Stomach (tissue), 9 donors: ENCODE measurements around the gene RUNX1. TPM values are rescaled to one million over a fixed set of nuclear protein-coding genes. Genes with fewer than 3 reads are reported as not detected.
A peak's percentile ranks its signal among the peaks of the same experiment; 100 is the strongest.

Experiments
- DNase-seq, 2 donors: peaks; one replicate each; pipeline versions ENCODE4 v3.0.0 to v3.0.0-alpha.2; 2013 to 2019
- H3K27ac ChIP-seq, 5 donors: fragments of 200-600 bp in 4 of 5; sonication (generic) in 4 of 5; one replicate each; pipeline ENCODE4 v1.5.1; 2013 to 2019; ENCODE audit warnings: mild to moderate bottlenecking in 1 of 5, moderate library complexity in 1 of 5
- H3K27me3 ChIP-seq, 3 donors: fragments of 200-600 bp; sonication (generic); one replicate each; pipeline ENCODE4 v1.5.1; 2017 to 2019; ENCODE audit warnings: mixed run types in 1 of 3
- H3K36me3 ChIP-seq, 4 donors: fragments of 200-600 bp; sonication (generic); 1 replicate in 3 of 4; 2 replicates in 1 of 4; pipeline ENCODE4 v1.5.1; 2016 to 2019
- H3K4me1 ChIP-seq, 4 donors: fragments of 200-600 bp; sonication (generic); one replicate each; pipeline ENCODE4 v1.5.1; 2016 to 2019
- H3K4me3 ChIP-seq, 4 donors: fragments of 200-600 bp; sonication (generic) in 3 of 4; one replicate each; pipeline ENCODE4 v1.5.1; 2016 to 2019; ENCODE audit warnings: mild to moderate bottlenecking in 1 of 4
- H3K9me3 ChIP-seq, 4 donors: fragments of 200-600 bp; sonication (generic); one replicate each; pipeline ENCODE4 v1.5.1; 2016 to 2019
- EP300 ChIP-seq: sonication (generic); formaldehyde crosslinking; IDR thresholded peaks from one replicate; pipeline ENCODE4 v1.6.1; 2017; ENCODE audit warnings: antibody characterized with exemption
- POLR2A ChIP-seq, 4 donors: fragments of 450-650 bp; IDR thresholded peaks; one replicate each; pipeline ENCODE4 v1.6.1; 2016; ENCODE audit warnings: antibody characterized with exemption in 4 of 4, control low read depth in 2 of 4, mild to moderate bottlenecking in 1 of 4, moderate library complexity in 1 of 4
- POLR2AphosphoS5 ChIP-seq, 3 donors: sonication (generic); formaldehyde crosslinking; IDR thresholded peaks; one replicate each; pipeline ENCODE4 v1.6.1; 2016; ENCODE audit warnings: antibody characterized with exemption in 3 of 3
- WGBS, 5 donors: extraction: QIAGEN DNeasy Blood & Tissue Kit in 3 of 5; methylation state at CpG; one replicate each; pipeline versions ENCODE4 v1.1.5 to v1.1.7; 2013 to 2018; 5-methylcytosine and 5-hydroxymethylcytosine counted together
- intact Hi-C: fragments of 100-400 bp; cut with DNase I; formaldehyde crosslinking; loops from one replicate; pipeline ENCODE4 v1.15.1; 2023; ENCODE audit warnings: low total_unique reads
- polyA plus RNA-seq, 3 donors: library from polyadenylated mRNA; stranded (reverse); fragments of 200-250 nt; gene quantifications; one replicate each; pipeline ENCODE4 v1.2.3, GENCODE V29; 2013
- total RNA-seq, 5 donors: library from RNA; depleted of rRNA; stranded (reverse); fragments of >200 nt; gene quantifications; one replicate each; pipeline versions ENCODE4 v1.1.0 to v1.2.3, GENCODE V29; 2014 to 2016
- TF ChIP-seq, protein P1 (sequence below), 7 experiments: fragments of 450-650 bp in 4 of 7; fragments of 200-600 bp in 3 of 7; sonication (generic) in 3 of 7; IDR thresholded peaks; one replicate each; pipeline ENCODE4 v1.5.1; 2016 to 2019; ENCODE audit warnings: antibody characterized with exemption in 7 of 7, control low read depth in 2 of 7, mild to moderate bottlenecking in 1 of 7
- donor health status: healthy with polysubstance abuse.
- donor health status: Bipolar disorder and iron deficiency.
- donor health status: healthy.

Gene RUNX1
- total and polyA plus RNA-seq, 8 donors, result 8.0 to 213 (median 40.0) TPM

DNA sequence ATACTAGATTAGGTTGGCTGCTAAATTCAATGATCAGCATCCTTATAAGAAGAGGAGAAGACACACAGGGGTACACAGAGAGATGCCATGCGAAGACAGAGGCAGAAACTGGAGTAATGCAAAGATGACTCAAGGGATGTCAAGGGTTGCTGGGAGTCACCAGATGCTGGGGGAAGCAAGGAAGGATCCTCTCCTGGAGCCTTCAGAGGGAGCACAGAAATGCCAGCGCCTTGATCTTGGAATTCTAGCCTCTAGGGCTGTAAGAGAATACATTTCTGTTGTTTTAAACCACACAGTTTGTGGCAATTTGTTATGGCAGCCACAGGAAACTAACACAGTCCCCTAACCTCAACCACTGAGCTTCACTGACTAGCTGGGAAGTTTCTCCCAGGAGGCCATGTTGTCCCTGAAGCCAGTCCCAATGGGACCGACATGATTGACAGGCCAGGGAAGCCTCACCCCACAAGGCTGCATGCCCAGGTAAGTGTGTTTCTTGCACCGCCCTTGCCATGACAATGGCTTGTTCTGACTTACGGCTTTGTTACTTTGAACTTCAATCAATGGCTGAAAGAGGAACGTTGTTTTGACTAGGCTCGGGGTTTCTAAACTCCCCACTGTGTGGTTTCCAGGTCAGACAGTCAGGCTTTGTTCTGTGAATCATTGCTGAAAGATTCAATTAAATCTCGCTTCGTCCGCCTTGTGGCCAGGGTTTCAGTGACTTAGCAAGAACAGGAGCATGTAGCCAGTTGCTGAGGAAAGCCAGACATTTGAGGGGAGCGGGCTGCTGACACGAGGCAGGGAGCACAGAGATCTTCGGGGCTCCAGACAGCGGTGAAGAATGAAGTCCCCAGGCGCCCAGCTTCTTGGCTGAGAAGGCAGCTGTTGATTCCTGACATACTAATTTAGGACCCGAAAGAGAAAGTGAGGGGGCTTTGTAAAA lies 62.3 kb downstream of the RUNX1 start:
- H3K27me3 ChIP-seq, result no peaks in the 10 kb centered on the region
- TF ChIP-seq EP300, result no peak
- TF ChIP-seq POLR2AphosphoS5 (IDR thresholded peaks at IDR 0.05), result no peak
- TF ChIP-seq, protein P1, sequence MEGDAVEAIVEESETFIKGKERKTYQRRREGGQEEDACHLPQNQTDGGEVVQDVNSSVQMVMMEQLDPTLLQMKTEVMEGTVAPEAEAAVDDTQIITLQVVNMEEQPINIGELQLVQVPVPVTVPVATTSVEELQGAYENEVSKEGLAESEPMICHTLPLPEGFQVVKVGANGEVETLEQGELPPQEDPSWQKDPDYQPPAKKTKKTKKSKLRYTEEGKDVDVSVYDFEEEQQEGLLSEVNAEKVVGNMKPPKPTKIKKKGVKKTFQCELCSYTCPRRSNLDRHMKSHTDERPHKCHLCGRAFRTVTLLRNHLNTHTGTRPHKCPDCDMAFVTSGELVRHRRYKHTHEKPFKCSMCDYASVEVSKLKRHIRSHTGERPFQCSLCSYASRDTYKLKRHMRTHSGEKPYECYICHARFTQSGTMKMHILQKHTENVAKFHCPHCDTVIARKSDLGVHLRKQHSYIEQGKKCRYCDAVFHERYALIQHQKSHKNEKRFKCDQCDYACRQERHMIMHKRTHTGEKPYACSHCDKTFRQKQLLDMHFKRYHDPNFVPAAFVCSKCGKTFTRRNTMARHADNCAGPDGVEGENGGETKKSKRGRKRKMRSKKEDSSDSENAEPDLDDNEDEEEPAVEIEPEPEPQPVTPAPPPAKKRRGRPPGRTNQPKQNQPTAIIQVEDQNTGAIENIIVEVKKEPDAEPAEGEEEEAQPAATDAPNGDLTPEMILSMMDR (IDR thresholded peaks at IDR 0.05), result no peak
- no peak for TF ChIP-seq POLR2A (IDR thresholded peaks at IDR 0.05)
- WGBS, 5 donors, result 58 to 66% (median 62%) methylated on average over 15 to 16 of the region's 16 CpGs
- peaks cover 0 to 17% (median 2%) of the 10 kb centered on the region in 4 donors for H3K4me1 ChIP-seq
- DNase-seq, result peak in 1 of 2 donors; percentile 76
- H3K36me3 ChIP-seq, result no peaks in the 10 kb centered on the region
- no peak overlapping the region for H3K4me3 ChIP-seq
- H3K9me3 ChIP-seq, result no peaks in the 10 kb centered on the region
- peak overlapping the region in 3 of 5 donors; percentile 15 to 57 (median 42) for H3K27ac ChIP-seq
- intact Hi-C loops, result no loop called here

DNA sequence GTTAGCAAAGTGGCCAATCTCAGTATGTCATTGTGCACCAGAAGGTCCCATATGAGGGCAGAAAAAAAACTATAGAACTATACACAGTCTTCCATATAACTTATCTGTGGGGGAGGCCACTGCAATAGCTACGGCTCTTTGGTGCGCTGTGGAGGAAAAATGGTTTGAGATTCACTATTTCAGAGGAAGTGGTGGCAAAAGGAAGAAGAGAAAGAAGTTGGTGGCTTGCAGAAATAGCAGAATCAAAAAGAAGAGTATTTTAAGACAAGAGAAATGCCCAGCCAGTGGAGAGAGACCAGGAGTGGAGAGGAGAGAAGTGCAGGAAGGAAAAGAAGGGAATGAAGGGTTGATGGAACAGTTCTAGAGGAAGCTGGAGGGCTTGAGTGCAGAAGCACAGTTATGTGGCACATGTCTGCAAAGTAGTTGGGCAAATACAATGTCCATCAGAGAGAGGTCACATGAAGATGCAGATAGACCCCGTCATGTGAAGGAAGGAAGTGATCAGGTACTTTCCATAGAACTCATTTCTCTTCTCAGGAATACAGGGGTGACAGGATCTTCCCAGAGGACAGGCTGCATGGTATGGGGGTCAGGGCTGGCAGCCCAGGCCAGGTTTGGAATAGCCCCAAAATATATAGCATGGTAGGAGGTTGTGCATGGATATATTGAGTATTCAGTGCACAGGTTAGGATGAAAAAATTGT lies 64.6 kb downstream of the RUNX1 start:
- no peak overlapping the region for H3K27ac ChIP-seq
- 48 to 86% (median 82%) methylated on average over 3 of the region's 3 CpGs for WGBS, 5 donors

DNA sequence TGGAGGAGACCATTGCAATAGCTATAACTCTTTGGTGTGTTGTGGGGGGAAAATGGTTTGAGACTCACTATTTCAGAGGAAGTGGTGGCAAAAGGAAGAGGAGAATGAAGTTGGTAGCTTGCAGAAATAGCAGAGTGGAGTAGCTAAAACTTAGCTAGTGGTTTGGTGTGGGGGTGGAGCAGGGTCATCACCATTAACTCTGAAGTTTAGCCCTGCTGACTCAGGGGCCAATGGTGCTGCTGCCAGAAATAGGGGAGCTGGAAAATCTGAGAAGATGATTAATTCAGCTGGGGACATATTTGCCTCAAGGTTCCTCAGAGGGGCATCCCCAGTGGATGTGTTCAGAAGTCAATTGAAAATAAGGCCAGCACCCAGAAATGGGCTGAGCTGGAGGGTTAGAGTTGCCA lies 65.4 kb downstream of the RUNX1 start:
- TF ChIP-seq, protein P1 (IDR thresholded peaks at IDR 0.05), result no peak
- TF ChIP-seq EP300 (no peak), POLR2A (IDR thresholded peaks at IDR 0.05) (no peak), POLR2AphosphoS5 (IDR thresholded peaks at IDR 0.05) (no peak)
- H3K36me3 ChIP-seq, result no peaks in the 10 kb centered on the region
- no peaks in the 10 kb centered on the region for H3K27me3 ChIP-seq
- no peaks in the 10 kb centered on the region for H3K9me3 ChIP-seq
- H3K4me1 ChIP-seq, result peaks cover 0 to 17% (median 2%) of the 10 kb centered on the region in 4 donors
- no peak overlapping the region for H3K4me3 ChIP-seq
- peak overlapping the region in 1 of 5 donors; percentile 21 for H3K27ac ChIP-seq
- no peak for DNase-seq
- intact Hi-C loops, result no loop called here

More for the DNA sequence above, 64.6 kb downstream of the RUNX1 start:
- no peaks in the 10 kb centered on the region for H3K36me3 ChIP-seq
- H3K4me1 ChIP-seq, result peaks cover 0 to 17% (median 2%) of the 10 kb centered on the region in 4 donors
- H3K27me3 ChIP-seq, result no peaks in the 10 kb centered on the region
- H3K4me3 ChIP-seq, result no peak overlapping the region
- no peak for DNase-seq
- no peaks in the 10 kb centered on the region for H3K9me3 ChIP-seq
- TF ChIP-seq POLR2A (IDR thresholded peaks at IDR 0.05), result no peak
- no peak for TF ChIP-seq POLR2AphosphoS5 (IDR thresholded peaks at IDR 0.05)
- TF ChIP-seq EP300, result no peak
- TF ChIP-seq, protein P1 (IDR thresholded peaks at IDR 0.05), result no peak
- intact Hi-C loops, result no loop called here

DNA sequence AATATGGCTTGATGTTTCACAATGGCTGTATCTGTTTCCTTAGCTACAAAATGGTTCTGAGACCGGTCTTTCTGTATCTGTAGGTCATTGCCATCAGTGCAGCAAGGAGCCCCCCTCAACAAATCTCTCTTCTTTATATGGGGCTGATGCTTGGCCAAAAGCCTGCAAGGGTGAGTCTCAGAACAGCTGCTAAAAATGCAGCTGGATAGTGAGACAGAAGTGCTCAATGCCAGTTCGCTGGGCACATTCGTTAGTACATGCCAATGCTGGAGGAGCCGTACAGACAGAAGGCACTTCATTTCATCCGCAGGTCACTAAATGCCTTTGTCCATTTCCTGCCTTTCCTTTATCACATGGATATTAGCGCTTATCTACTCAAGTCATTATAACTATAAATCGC lies 67.3 kb downstream of the RUNX1 start:
- H3K27me3 ChIP-seq, result no peaks in the 10 kb centered on the region
- no peaks in the 10 kb centered on the region for H3K9me3 ChIP-seq
- intact Hi-C loops, result no loop called here
- no peak overlapping the region for H3K4me3 ChIP-seq
- no peak overlapping the region for H3K27ac ChIP-seq
- no peak for DNase-seq
- H3K36me3 ChIP-seq, result no peaks in the 10 kb centered on the region
- H3K4me1 ChIP-seq, result peaks cover 0 to 17% (median 0%) of the 10 kb centered on the region in 4 donors
- 95 to 98% (median 96%) methylated on average over 7 of the region's 7 CpGs for WGBS, 5 donors
- TF ChIP-seq EP300, result no peak
- no peak for TF ChIP-seq POLR2A (IDR thresholded peaks at IDR 0.05)
- no peak for TF ChIP-seq POLR2AphosphoS5 (IDR thresholded peaks at IDR 0.05)
- TF ChIP-seq, protein P1 (IDR thresholded peaks at IDR 0.05), result no peak
